Mesothelial cell of epicardium (in vitro differentiated cells): Measurements from ENCODE around the gene ANKS1A. TPM values are rescaled to one million over a fixed set of nuclear protein-coding genes. Genes with fewer than 3 reads are reported as not detected.

Source experiments
- DNase-seq, 2 experiments: peaks; one replicate each; pipeline ENCODE4 v3.0.0; 2021; ENCODE audit warnings: low spot score in 2 of 2; ENCODE audit not compliant: unreplicated experiment in 2 of 2
- H3K27ac Mint-ChIP-seq: 2 replicates; pipeline ENCODE4 v1.8.0; 2021; ENCODE audit warnings: mixed read lengths
- H3K27me3 Mint-ChIP-seq: 2 replicates; pipeline ENCODE4 v1.8.0; 2021; ENCODE audit warnings: low read depth, mixed read lengths
- H3K36me3 Mint-ChIP-seq: 2 replicates; pipeline ENCODE4 v1.8.0; 2021; ENCODE audit warnings: mixed read lengths
- H3K4me1 Mint-ChIP-seq: 2 replicates; pipeline ENCODE4 v1.8.0; 2021; ENCODE audit warnings: mixed read lengths
- H3K4me3 Mint-ChIP-seq: 2 replicates; pipeline ENCODE4 v1.8.0; 2021; ENCODE audit warnings: mild to moderate bottlenecking, moderate library complexity, mixed read lengths
- H3K9me3 Mint-ChIP-seq: 2 replicates; pipeline ENCODE4 v1.8.0; 2021; ENCODE audit warnings: mixed read lengths
- total RNA-seq: library from RNA; stranded (reverse); gene quantifications from 3 replicates; pipeline ENCODE4 v1.2.1, GENCODE V29; 2021
- TF ChIP-seq, protein P1 (sequence below): fragments of 200-600 bp; sonication (generic); IDR thresholded peaks from one replicate; pipeline ENCODE4 v1.5.0; 2021; ENCODE audit warnings: antibody characterized with exemption; ENCODE audit not compliant: unreplicated experiment

Gene ANKS1A
- total RNA-seq, 1 donor from 2014 or later: 30.6 TPM

DNA sequence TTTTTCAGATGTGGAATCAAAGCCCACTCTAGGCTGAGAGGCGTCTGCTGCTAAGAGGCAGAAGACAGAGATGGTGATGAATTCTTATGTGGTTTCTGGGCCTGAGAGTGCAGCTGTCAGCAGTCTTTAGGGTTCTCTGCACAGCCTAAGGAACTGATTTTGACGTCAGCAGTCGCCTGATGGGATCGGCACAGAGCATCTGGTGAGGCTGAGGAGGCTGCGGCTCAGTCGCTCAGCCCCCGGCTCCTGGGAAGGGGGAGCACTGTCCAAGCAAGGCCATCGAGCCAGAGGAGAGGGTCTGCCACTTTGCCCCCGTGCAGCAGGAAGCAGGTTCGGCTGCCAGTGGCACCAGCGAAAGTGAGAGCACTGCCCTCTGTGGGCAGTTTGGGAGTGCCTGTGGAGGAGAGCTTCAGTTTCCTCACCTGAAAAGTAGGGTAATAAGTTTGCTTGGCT, 159.6 kb downstream of the ANKS1A start:
- DNase-seq: peak in 1 of 2 experiments; percentile 54
- H3K27ac Mint-ChIP-seq: no peak overlapping the region
- peaks cover 13% of the 10 kb centered on the region for H3K4me1 Mint-ChIP-seq
- TF ChIP-seq, protein P1, sequence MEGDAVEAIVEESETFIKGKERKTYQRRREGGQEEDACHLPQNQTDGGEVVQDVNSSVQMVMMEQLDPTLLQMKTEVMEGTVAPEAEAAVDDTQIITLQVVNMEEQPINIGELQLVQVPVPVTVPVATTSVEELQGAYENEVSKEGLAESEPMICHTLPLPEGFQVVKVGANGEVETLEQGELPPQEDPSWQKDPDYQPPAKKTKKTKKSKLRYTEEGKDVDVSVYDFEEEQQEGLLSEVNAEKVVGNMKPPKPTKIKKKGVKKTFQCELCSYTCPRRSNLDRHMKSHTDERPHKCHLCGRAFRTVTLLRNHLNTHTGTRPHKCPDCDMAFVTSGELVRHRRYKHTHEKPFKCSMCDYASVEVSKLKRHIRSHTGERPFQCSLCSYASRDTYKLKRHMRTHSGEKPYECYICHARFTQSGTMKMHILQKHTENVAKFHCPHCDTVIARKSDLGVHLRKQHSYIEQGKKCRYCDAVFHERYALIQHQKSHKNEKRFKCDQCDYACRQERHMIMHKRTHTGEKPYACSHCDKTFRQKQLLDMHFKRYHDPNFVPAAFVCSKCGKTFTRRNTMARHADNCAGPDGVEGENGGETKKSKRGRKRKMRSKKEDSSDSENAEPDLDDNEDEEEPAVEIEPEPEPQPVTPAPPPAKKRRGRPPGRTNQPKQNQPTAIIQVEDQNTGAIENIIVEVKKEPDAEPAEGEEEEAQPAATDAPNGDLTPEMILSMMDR: no peak
- no peaks in the 10 kb centered on the region for H3K27me3 Mint-ChIP-seq
- H3K4me3 Mint-ChIP-seq: no peak overlapping the region
- H3K36me3 Mint-ChIP-seq: no peaks in the 10 kb centered on the region
- H3K9me3 Mint-ChIP-seq: no peaks in the 10 kb centered on the region

DNA sequence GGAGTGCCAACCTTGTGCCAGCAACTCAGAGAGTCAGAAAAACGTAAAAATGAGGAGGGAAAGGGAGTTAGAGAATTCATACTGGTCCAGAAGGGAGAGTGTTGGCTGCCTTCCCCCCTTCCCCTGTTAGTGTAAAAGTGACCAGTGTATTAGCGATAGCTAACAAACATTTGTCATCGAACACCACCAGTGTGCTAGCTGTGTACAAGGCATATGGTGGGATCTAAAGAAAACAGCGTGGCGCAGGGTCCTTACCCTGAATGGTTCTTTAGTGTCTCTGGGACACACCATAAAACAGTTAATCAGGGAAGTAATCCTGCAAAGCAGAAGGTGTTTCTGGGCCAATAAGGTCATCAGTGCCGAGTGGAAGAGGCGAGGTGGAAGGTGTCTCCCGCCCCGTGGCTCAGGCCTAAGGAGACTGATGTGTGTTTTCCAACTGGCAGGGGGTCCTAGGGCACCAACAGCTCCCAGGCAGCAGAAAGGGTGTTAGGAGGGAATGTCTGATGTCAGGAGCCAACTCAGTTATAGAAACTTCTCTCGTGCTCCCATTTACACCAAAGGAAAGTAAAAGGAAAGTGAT, 160.2 kb downstream of the ANKS1A start:
- Mint-ChIP-seq H3K36me3 (no peaks in the 10 kb centered on the region), H3K4me1 (peaks cover 10% of the 10 kb centered on the region), H3K27me3 (no peaks in the 10 kb centered on the region), H3K4me3 (no peak overlapping the region), H3K27ac (no peak overlapping the region), H3K9me3 (no peaks in the 10 kb centered on the region)
- no peak for DNase-seq
- TF ChIP-seq, protein P1: no peak

DNA sequence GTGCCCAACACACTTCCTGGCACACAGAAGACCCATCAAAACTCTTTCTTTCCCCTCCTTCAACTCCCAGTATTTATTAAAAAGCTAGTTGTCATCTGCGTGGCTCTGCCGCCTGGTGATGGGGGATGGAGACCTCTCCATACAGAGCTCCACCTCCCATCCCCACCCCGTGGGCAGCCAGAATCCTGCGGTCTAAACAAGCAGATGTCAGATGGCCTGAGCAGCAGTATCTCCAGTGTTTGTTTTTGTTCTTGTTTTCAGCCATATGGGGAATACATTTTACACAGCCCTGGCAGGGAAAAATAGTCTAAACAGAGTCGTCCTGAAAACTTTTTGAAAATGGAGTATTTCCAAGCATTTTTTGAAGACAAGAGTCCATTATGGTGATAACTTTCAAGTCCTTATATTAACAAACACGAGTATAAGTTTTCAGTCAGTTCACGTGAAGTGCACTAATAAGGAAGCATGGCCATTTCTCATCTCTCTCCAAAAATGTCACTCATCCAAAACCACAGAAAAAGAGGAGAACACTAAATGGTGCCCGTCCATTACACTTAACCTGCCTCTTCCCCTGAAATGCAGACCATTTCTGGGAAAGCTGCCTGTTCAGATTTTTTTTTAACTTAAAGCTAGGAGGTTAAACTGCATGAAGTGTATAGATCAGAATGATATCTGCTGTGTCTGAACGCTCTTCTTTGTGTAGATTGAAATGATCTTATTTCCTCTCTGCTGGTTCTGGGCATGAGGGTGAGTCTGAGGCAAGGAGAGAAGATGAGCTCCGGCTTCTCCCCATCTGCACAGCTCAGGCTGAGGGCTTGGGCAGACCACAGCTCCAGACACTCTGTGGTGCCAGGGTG, 161.1 kb downstream of the ANKS1A start:
- Mint-ChIP-seq H3K9me3 (no peaks in the 10 kb centered on the region), H3K4me3 (no peak overlapping the region), H3K4me1 (peaks cover 1% of the 10 kb centered on the region), H3K27me3 (no peaks in the 10 kb centered on the region), H3K36me3 (no peaks in the 10 kb centered on the region), H3K27ac (no peak overlapping the region)
- TF ChIP-seq, protein P1: no peak
- no peak for DNase-seq

DNA sequence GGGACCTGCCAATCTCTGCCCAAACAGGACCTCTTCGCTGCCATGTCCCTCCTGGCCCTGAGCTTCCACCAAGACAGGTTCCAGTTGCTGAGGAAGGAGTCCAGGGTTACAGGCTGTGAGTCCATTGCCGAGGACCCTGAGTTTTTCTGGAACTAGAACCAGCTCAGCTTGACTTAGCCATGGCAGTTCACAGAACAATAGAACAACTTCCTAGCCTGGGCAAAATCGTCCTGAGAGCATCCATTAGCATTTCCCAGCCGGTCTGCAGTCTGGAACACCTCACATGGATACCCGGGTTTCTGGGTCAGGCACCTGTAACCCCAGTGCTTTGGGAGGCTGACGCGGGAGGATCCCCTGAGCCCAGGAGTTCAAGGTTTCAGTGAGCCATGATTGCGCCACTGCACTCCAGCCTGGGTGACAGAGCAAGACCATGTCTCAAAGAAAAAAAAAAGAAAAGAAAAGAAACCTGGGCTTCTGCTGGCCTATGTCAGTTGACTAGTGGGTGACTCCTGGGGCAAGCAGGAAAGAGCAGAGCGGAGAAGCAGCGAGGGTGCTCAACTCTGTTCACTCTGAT, 161.8 kb downstream of the ANKS1A start:
- Mint-ChIP-seq H3K27me3 (no peaks in the 10 kb centered on the region), H3K4me1 (no peaks in the 10 kb centered on the region), H3K4me3 (no peak overlapping the region), H3K27ac (no peak overlapping the region), H3K36me3 (no peaks in the 10 kb centered on the region), H3K9me3 (no peaks in the 10 kb centered on the region)
- no peak for DNase-seq
- TF ChIP-seq, protein P1: no peak

DNA sequence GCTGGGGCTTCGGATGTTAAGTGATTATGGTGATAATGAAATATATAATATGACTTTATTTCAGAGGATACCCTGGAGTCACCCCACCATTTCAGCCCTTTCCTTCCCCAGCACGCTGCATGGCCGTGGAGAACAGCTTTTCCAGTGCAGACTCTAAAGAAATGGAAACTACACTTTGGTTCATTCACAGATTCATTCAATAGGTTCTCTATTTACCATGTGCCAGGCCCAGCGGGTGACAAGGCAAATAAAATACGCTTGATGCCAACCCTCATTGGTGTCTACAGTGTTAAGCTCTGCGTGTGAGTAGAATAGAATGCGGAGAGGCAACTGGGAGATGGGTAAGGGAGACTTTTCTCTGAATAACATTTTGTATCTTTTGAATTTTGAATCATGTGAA, 162.3 kb downstream of the ANKS1A start:
- H3K9me3 Mint-ChIP-seq: no peaks in the 10 kb centered on the region
- TF ChIP-seq, protein P1: no peak
- no peaks in the 10 kb centered on the region for H3K4me1 Mint-ChIP-seq
- H3K36me3 Mint-ChIP-seq: peaks cover under 1% of the 10 kb centered on the region
- no peaks in the 10 kb centered on the region for H3K27me3 Mint-ChIP-seq
- no peak overlapping the region for H3K27ac Mint-ChIP-seq
- DNase-seq: no peak
- no peak overlapping the region for H3K4me3 Mint-ChIP-seq
